Astrocyte (in vitro differentiated cells and primary cell): ENCODE results near the gene CAND2.

Source experiments
- EZH2 ChIP-seq: IDR thresholded peaks from 2 replicates; pipeline ENCODE4 v1.6.1; 2012; ENCODE audit warnings: mild to moderate bottlenecking, low read length, inconsistent platforms; ENCODE audit not compliant: insufficient read depth
- TF ChIP-seq, protein P1 (sequence below): IDR thresholded peaks from 2 replicates; pipeline ENCODE4 v1.5.1; 2011; ENCODE audit warnings: low read depth, mild to moderate bottlenecking, inconsistent platforms, low read length, moderate library complexity; ENCODE audit not compliant: insufficient read depth

DNA sequence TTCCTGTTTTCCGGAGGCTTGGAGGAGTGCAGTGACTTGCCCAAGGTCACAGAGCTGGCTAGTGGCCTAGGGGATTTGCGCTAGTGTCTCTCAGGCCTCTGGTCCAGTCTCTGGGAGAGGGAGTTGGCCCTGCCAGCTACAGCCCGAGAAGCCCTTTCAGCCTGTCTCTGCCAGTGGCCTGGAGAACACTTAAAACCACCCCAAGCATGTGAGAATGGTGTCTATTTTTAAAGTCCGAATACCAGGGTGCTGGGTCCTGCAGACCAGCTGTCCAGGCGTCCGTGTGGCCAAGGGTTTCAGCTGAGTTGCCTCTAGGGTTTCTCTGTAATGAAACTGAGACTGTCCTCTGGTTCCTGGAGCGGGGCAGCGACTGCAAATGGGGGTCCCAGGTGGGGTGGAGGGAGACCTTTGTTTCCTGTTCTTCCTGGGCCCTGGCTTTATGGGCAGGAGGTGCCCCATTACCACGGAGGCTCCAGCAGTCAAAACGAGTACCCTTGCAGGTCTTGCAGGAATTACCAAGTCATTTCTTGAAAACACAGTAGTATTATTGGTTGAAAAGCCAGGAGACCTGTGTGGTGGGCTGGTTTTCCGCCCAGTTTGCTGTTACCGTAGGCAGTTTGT, 2.2 kb downstream of the CAND2 start:
- TF ChIP-seq EZH2, result no peak
- TF ChIP-seq, protein P1, sequence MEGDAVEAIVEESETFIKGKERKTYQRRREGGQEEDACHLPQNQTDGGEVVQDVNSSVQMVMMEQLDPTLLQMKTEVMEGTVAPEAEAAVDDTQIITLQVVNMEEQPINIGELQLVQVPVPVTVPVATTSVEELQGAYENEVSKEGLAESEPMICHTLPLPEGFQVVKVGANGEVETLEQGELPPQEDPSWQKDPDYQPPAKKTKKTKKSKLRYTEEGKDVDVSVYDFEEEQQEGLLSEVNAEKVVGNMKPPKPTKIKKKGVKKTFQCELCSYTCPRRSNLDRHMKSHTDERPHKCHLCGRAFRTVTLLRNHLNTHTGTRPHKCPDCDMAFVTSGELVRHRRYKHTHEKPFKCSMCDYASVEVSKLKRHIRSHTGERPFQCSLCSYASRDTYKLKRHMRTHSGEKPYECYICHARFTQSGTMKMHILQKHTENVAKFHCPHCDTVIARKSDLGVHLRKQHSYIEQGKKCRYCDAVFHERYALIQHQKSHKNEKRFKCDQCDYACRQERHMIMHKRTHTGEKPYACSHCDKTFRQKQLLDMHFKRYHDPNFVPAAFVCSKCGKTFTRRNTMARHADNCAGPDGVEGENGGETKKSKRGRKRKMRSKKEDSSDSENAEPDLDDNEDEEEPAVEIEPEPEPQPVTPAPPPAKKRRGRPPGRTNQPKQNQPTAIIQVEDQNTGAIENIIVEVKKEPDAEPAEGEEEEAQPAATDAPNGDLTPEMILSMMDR, result no peak
